HG02852 (cell line): ENCODE data around the gene ITGB1.

Experiments used
- ATAC-seq: cut with Tn5 transposase; IDR thresholded peaks from one replicate; pipeline ENCODE4 v1.9.1; 2021; ENCODE audit warnings: mild to moderate bottlenecking, moderate library complexity; ENCODE audit not compliant: unreplicated experiment

Gene ITGB1

GRCh38 chr10:32956365-32957197 lies 1.4 kb downstream of the ITGB1 start:
- no peak for ATAC-seq

- ATAC-seq, result no peak
These were observed 2.2 kb downstream of the ITGB1 start for GRCh38 chr10:32955790-32956189.

DNA sequence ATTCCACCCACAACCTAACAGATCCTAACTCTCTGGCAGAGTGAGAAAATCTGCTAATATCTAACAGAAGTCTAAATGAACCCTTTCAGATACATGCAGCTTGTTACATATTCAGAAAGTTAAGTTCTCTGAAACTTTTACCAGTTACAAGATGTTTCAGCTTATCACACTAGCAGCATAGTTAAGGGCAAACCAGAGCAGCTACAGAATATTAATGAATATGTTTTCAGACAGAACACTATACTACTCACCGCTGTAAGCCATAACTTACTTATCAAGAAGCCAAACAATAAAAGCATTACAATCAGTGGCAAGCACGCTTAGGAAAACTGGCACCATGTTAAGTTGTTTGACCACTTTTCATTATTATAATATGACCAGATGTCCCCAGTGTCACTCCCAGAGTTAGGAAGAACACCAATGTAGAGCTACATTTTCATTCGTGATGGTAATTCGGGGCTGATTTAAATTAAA lies 2.7 kb downstream of the ITGB1 start:
- ATAC-seq, result no peak

DNA sequence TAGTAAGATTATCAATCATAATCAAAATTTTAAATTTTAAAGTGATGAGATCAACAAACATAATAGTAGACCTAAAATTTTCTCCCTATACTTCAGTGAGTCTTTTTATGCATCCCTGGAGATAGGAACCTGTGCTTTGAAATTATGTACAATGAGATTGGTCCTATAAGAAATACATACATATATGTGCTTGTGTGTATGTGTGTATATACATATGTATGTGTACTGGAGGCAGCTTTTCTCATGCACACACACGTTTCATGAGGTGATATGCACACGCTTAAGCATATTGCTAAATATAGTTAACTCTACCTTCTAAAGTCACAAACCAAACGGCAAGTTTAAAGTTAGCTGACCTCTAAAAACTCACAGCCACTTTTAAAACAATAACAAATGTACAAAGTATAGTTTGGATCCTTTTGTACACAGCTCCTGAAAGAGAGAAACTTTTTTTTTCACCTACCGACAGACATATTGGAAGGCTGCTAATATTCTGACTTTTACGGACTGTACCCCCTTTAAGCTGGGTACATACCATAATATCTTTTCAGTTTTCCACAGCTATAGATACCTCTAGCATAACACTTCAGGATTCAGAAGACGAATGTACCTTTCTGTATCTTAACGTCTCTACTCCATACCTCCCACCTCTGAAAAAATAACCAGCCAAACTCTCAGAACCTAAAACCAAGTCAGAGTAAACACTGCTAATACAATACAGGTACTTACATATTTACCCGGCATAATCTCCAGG lies 3.3 kb downstream of the ITGB1 start:
- no peak for ATAC-seq

DNA sequence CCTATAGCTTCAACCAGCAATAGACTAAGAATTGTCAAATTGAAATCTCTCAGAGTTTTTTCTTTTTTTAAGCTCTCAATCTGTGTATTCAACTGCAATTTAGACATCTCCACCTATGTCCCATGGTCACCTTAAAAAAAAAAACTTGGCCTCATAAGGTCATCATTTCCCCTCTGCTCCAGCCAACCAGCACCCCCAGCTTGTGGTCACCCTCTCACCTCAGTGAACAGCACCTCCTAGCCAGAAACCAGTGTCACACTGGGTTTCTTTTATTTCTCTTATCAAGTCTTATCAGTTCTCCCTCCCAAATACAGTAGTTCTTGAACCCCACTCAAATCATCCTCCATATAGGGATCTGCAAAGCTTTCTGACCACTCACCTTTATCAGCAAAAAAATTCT lies 4.0 kb downstream of the ITGB1 start:
- ATAC-seq, result no peak

DNA sequence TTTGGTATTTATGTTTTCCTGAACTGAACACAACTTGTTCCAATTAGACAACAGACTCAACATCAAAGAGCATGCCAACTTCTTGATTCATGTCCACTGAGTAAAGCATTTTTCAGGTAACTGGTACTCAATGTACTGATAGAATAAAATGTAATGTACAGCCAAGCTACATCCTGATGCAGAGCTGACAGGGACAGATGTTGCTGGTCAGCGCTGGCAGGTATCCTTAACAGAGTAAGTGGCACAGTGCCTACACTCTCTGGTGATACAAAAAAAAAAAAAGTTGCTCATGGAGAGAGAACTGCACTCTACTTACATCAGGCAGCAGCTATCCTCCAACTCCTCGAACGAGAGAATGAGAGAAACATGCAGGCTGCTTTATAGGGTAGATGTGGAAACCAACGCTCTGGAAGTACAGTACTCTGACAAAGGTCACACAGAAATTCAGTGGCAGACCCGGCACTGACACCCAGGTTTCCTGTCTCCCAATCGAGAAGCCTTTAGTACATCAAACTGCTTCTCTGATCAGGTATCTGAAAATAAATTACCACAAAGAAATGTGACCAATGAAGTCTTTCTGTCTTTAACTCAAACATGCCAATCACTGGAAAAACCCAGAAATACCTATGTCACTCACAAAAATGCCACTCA lies 4.6 kb downstream of the ITGB1 start:
- ATAC-seq, result no peak

- ATAC-seq, result no peak
These were observed 5.3 kb downstream of the ITGB1 start for GRCh38 chr10:32952541-32953276.

GRCh38 chr10:32952094-32952493 lies 5.9 kb downstream of the ITGB1 start:
- ATAC-seq, result no peak

- ATAC-seq, result no peak
These were observed 6.9 kb downstream of the ITGB1 start for GRCh38 chr10:32951111-32951510.

DNA sequence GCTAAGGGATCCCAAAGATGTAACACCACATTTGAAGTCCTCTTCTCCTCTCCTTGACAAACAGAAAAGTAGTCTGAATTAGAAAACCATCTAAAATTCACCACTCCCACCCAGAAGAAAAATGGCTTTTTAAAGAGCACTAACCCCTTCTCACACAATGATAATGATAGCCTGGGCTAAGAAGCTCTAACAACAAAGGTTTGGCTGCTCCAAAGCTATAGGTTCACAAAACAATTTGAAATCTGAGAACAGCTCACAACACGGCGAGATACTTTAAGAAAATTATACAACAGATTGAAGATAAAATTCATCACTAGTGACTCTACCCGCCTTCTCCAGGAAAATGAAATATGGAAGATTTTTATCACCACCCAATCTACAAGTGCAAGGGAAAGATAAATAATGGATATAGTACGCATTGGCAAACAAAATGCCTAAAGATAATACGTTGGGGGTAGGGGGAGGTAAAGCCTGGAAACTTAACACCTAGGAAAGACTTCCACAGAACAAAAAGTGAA lies 7.4 kb downstream of the ITGB1 start:
- no peak for ATAC-seq

- ATAC-seq, result peak; percentile 45
These were observed 8.8 kb downstream of the ITGB1 start for GRCh38 chr10:32949221-32949678.

- ATAC-seq, result no peak
These were observed 9.6 kb downstream of the ITGB1 start for GRCh38 chr10:32948451-32948850.

GRCh38 chr10:32947586-32947985 lies 10.4 kb downstream of the ITGB1 start:
- ATAC-seq, result no peak

DNA sequence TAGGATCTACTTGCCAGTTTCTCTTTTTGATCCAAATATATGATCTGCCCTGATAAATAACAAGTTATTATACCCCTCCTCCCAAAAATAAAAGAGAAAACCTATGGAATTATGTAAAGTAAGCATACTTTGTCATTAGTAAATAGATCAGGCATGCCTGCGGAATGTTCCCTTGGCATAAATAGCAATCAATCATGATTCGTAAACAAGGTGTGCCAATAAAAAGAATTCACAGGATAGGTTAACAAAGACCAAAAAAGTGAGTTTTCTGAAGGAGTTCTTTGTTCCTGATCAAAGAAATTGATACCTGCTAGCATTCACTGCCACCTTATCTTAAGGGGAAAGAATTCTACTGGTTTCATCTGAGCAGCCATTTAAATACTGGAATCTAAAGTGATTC lies 11.9 kb downstream of the ITGB1 start:
- no peak for ATAC-seq

- ATAC-seq, result no peak
These were observed 14.0 kb downstream of the ITGB1 start for GRCh38 chr10:32943854-32944661.

DNA sequence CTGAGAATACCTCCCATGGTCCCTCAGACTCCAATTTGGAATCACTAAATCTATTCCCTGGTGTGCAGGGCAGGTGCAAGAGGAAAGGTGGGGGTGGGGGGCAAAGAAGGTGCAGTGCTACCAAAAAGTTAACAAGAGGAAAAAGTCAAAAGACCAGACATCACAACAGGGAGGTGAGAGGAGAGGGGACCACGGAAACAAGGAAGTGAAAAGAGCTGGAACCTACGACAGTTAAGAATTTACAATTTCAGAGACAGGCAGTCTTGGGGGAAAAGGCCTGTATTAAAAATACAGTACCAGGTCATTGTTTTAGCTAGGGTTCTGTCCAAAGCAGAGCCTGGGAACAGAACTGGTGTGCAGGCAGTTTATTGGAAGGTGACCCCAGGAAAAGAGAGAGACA lies 14.6 kb downstream of the ITGB1 start:
- peak; percentile 60 for ATAC-seq

DNA sequence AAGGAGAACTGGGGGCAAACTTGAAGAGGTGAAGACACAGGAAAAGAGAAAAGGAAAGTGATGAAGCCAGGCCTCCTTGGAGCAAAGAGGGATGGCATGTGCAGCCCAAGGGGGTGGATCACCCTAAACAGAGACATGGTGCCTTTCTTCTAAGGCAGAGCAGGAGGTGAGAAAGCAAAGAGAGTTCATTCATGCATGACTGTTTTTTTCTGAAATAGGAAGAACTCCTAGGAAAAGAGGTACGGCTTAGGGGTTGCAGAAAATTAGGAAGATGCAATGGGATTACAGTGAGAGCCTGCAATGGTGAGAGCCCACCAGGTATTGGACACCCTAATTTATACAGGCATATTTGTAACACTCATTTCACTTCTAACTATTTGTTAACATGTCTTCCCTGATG lies 15.9 kb downstream of the ITGB1 start:
- ATAC-seq, result no peak

DNA sequence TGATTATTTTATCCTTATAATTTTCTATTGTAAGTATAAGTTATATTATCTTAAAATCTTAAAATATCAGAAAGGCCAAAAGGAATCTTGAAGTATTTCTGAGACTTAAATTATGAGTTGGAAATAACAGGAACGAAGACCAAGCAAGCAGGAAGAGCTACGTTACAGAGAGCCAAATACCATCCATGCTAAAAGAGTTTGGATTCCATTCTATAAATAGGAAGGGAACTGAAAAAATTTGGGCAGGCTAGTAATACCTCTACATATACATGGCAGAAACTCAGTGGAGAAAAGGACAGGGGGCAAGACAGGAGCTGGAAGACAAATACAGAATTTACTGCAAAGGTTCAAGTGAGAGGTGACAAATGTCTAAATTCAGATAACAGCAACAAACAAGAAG lies 16.7 kb downstream of the ITGB1 start:
- ATAC-seq, result no peak

DNA sequence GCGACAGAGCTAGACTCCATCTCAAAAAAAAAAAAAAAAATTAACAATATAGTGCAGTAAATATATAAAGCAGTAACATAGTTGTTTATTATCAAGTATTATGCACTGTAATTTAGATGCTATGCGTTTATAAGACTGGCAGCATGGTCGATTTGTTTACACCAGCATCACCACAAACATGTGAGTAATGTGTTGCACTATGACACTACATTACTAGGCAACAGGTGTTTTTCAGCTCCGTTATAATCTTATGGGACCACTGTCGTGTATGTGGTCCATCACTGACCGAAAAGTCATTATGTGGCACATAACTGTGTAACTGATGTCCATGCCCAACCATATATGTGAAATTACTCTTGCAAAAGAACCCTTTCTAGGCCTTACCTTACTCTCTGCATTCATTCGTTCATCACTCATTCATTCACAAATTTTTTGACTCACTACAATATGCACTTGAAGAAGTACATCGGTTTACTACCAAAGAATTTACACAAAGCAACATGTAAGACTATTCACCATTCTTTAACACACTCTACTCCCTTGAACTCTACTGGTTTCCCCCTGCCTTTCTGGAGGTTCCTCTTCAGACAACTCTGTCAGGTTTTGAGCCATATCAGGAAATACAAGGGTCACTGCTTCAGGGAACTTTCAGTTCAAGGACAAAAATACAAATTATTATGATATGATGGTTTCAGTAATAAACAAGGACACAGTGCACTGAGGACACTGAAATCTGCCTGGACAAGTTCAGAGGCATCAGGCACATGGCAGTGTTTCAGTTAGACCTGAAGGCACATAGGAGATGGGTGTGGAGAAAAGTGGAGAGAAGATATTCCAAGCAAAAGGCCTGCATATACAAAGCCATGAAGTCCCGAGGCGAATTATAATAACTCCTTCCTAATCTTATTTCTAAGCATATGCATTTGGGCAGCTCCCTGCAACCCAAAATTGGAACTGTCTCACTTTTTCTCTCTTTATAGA lies 17.4 kb downstream of the ITGB1 start:
- no peak for ATAC-seq
